GM23248 (cell line): ENCODE results near the gene GNG5.

Experiments used
- EZH2 ChIP-seq: fragments of 200-600 bp; sonication (generic); IDR thresholded peaks from 2 replicates; pipeline ENCODE4 v1.6.1; 2018; ENCODE audit warnings: antibody characterized with exemption, mild to moderate bottlenecking; ENCODE audit not compliant: insufficient read depth, poor library complexity, severe bottlenecking
- EZH2phosphoT487 ChIP-seq: fragments of 200-600 bp; sonication (generic); IDR thresholded peaks from 2 replicates; pipeline ENCODE4 v1.6.1; 2018; ENCODE audit warnings: antibody characterized with exemption, moderate library complexity, mild to moderate bottlenecking, low read depth; ENCODE audit not compliant: insufficient read depth

- TF ChIP-seq EZH2 = no peak
- no peak for TF ChIP-seq EZH2phosphoT487
These were observed 30.2 kb downstream of the GNG5 start for GRCh38 chr1:84476225-84476624.
